ENCODE data around the gene CPNE7. TPM values are rescaled to one million over a fixed set of nuclear protein-coding genes. Genes with fewer than 3 reads are reported as not detected.

The CPNE7 gene
- total and polyA plus RNA-seq, 2 experiments from 2014 or later: 8.7 to 24.8 TPM

DNA sequence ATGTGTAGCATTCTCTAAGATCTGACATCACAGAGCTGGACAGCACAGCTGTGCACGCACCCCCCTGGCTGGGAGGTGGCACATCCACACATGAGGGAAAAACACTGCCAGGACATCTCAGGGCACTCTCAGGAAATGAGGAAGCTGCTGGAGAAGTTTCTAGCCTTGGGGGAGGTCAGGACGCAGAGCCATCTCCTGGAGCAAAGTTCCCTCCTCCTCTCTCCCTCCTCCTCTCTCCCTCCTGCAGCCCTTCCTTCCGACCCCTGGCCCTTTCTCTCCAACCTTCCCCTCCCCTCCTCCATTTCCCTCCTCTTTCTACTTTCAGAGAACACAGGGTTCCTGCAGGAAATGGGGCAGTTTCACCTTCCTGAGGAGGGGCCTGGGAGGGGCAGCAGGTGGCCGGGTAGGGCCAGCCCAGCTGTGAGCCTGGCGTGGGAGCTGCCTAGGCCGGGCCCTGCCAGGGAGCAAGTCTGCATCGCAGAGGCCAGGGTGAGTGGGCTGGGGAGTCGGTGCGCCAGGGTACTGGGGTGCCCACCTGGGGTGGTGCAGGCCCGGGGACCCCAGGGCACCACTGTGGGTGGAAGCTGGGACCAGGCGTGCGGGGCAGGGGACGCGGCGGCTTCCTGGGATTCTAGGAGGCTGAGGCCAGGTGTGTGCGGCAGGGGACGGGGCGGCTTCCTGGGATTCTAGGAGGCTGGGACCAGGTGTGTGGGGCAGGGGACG is 37.8 kb downstream of the CPNE7 start, which contains the start of gene DPEP1:
TSS of gene DPEP1 (plus strand) at position 412 of the 723 bp plus-strand sequence. CDS start 16,769 bp downstream, outside the sequence.
- no peaks in the 10 kb centered on the region for H3K27me3 ChIP-seq
- WGBS (ENCODE audit: low lambda C conversion rate, missing lambda C conversion rate): 81% methylated on average over 14 of the region's 19 CpGs
- H3K9me3 ChIP-seq (ENCODE audit: low read depth): no peaks in the 10 kb centered on the region
- H3K9me2 ChIP-seq (replicated peaks; ENCODE audit: insufficient read depth): no peaks in the 10 kb centered on the region
- DNase-seq (ENCODE audit: low spot score): no peak
- no peak within 1 kb of the TSS for H3K4me3 ChIP-seq
- no peaks in the 10 kb centered on the region for H3K79me2 ChIP-seq
- peaks cover 7% of the 10 kb centered on the region for H3K4me1 ChIP-seq (ENCODE audit: insufficient read depth)
- TF ChIP-seq EZH2 (IDR thresholded peaks at IDR 0.05; ENCODE audit: borderline replicate concordance): no peak
- no peak for TF ChIP-seq EZH2phosphoT487 (IDR thresholded peaks at IDR 0.05; ENCODE audit: low read depth, severe bottlenecking, unreplicated experiment)
- TF ChIP-seq CTCF (IDR thresholded peaks at IDR 0.05; ENCODE audit: poor library complexity): no peak
- H2AFZ ChIP-seq: no peak within 1 kb of the TSS
- peak within 1 kb of the TSS; percentile 28 for H3K27ac ChIP-seq
- H3K36me3 ChIP-seq (replicated peaks; ENCODE audit: insufficient read depth, low read depth): no peaks in the 10 kb centered on the region
- no peaks in the 10 kb centered on the region for H4K20me1 ChIP-seq (ENCODE audit: insufficient read depth, poor library complexity, severe bottlenecking)
- no peak within 1 kb of the TSS for H3K4me2 ChIP-seq

DNA sequence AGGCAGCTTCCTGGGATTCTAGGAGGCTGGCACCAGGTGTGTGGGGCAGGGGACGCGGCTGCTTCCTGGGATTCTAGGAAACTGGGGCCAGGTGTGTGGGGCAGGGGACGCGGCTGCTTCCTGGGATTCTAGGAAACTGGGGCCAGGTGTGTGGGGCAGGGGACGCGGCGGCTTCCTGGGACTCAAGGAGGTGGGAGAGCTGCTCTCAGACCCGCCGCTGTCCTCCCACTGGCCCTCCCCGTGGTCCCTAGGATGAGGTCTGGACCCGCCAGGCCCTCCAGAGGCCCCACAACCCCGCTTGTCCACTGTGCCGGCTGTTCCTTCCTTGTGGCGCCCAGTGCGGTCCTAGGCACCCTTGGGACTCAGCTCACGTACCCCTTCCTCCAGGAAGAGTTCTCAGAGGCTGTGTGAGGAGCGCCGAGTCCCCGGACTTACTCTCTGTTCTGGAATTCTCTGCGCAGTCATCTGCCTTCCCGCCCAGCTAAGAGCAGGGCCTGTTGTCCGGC is 38.4 kb downstream of the CPNE7 start:
- no peak overlapping the region for H2AFZ ChIP-seq
- H3K4me1 ChIP-seq (ENCODE audit: insufficient read depth): peaks cover under 1% of the 10 kb centered on the region
- no peaks in the 10 kb centered on the region for H3K36me3 ChIP-seq (replicated peaks; ENCODE audit: insufficient read depth, low read depth)
- WGBS (ENCODE audit: low lambda C conversion rate, missing lambda C conversion rate): 92% methylated on average over 17 of the region's 22 CpGs
- no peaks in the 10 kb centered on the region for H3K27me3 ChIP-seq
- TF ChIP-seq EZH2phosphoT487 (IDR thresholded peaks at IDR 0.05; ENCODE audit: low read depth, severe bottlenecking, unreplicated experiment) (no peak), CTCF (IDR thresholded peaks at IDR 0.05; ENCODE audit: poor library complexity) (no peak), EZH2 (IDR thresholded peaks at IDR 0.05; ENCODE audit: borderline replicate concordance) (no peak)
- no peaks in the 10 kb centered on the region for H3K79me2 ChIP-seq
- no peaks in the 10 kb centered on the region for H3K9me3 ChIP-seq (ENCODE audit: low read depth)
- H3K4me3 ChIP-seq: no peak overlapping the region
- H4K20me1 ChIP-seq (ENCODE audit: insufficient read depth, poor library complexity, severe bottlenecking): no peaks in the 10 kb centered on the region
- no peak overlapping the region for H3K27ac ChIP-seq
- no peak for DNase-seq (ENCODE audit: low spot score)
- no peaks in the 10 kb centered on the region for H3K9me2 ChIP-seq (replicated peaks; ENCODE audit: insufficient read depth)
- no peak overlapping the region for H3K4me2 ChIP-seq

DNA sequence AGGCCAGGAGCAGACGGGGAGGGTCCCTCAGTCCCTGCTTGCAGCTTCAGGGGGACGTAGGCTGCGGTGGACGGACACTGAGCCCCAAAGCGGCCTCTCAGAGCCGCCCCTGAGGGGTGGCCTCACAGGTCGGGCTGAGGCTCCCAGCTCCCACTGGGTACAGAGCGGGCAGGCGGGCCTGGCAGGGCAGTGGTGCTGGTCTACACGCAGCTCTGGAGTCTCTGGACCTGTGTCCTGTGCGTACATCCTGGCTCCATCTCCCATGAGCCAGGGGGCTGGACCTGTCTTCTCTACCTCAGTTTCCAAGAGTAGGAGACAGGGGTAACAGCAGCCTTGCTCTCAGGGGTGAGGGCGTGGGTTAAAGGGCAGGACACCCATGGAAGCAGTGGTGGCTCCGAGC is 39.6 kb downstream of the CPNE7 start:
- H3K4me2 ChIP-seq: no peak overlapping the region
- TF ChIP-seq EZH2 (IDR thresholded peaks at IDR 0.05; ENCODE audit: borderline replicate concordance) (no peak), CTCF (IDR thresholded peaks at IDR 0.05; ENCODE audit: poor library complexity) (no peak), EZH2phosphoT487 (IDR thresholded peaks at IDR 0.05; ENCODE audit: low read depth, severe bottlenecking, unreplicated experiment) (no peak)
- WGBS (ENCODE audit: low lambda C conversion rate, missing lambda C conversion rate): 90% methylated on average over 12 of the region's 13 CpGs

More for the DNA sequence above, 39.6 kb downstream of the CPNE7 start:
- no peaks in the 10 kb centered on the region for H4K20me1 ChIP-seq (ENCODE audit: insufficient read depth, poor library complexity, severe bottlenecking)
- no peaks in the 10 kb centered on the region for H3K9me2 ChIP-seq (replicated peaks; ENCODE audit: insufficient read depth)
- peaks cover 2% of the 10 kb centered on the region for H3K4me1 ChIP-seq (ENCODE audit: insufficient read depth)
- no peaks in the 10 kb centered on the region for H3K27me3 ChIP-seq
- H3K9me3 ChIP-seq (ENCODE audit: low read depth): no peaks in the 10 kb centered on the region
- H3K36me3 ChIP-seq (replicated peaks; ENCODE audit: insufficient read depth, low read depth): no peaks in the 10 kb centered on the region
- no peak for DNase-seq (ENCODE audit: low spot score)
- no peak overlapping the region for H2AFZ ChIP-seq
- H3K79me2 ChIP-seq: no peaks in the 10 kb centered on the region
- H3K4me3 ChIP-seq: no peak overlapping the region
- H3K27ac ChIP-seq: no peak overlapping the region
